ENCODE data around the gene ZBTB11. TPM values are rescaled to one million over a fixed set of nuclear protein-coding genes. Genes with fewer than 3 reads are reported as not detected.

The ZBTB11 gene
- total and polyA plus RNA-seq, 9 donors: 7.6 to 24.7 (median 18.3) TPM

DNA sequence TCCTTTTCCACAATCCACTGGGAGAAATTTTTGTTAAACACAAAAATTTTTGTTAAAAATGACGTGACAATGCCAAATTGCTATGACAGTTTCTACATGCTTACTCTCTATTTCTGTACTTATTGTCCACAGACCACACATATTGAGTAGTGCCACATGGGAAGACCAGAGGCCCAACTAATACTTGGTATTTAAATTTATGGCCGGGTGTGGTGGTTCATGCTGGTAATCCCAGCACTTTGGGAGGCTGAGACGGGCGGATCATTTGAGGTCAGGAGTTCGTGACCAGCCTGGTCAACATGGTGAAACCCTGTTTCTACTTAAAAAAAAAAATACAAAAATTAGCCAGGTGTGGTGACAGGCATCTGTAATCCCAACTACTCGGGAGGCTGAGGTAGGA lies 20.3 kb downstream of the ZBTB11 start:
- Histone ChIP-seq H3K9me3 (no peaks in the 10 kb centered on the region), H3K27me3 (no peaks in the 10 kb centered on the region), H3K27ac (no peak overlapping the region), H3K4me1 (ENCODE audit: insufficient read depth) (no peaks in the 10 kb centered on the region), H3K36me3 (no peaks in the 10 kb centered on the region), H3K4me3 (no peak overlapping the region)
- intact Hi-C loops (cut with DNase I): no loop called here
- no peak for TF ChIP-seq POLR2A (IDR thresholded peaks at IDR 0.05)
- TF ChIP-seq, protein P1, sequence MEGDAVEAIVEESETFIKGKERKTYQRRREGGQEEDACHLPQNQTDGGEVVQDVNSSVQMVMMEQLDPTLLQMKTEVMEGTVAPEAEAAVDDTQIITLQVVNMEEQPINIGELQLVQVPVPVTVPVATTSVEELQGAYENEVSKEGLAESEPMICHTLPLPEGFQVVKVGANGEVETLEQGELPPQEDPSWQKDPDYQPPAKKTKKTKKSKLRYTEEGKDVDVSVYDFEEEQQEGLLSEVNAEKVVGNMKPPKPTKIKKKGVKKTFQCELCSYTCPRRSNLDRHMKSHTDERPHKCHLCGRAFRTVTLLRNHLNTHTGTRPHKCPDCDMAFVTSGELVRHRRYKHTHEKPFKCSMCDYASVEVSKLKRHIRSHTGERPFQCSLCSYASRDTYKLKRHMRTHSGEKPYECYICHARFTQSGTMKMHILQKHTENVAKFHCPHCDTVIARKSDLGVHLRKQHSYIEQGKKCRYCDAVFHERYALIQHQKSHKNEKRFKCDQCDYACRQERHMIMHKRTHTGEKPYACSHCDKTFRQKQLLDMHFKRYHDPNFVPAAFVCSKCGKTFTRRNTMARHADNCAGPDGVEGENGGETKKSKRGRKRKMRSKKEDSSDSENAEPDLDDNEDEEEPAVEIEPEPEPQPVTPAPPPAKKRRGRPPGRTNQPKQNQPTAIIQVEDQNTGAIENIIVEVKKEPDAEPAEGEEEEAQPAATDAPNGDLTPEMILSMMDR (IDR thresholded peaks at IDR 0.05): no peak
- no peak for TF ChIP-seq EP300 (IDR thresholded peaks at IDR 0.05)
- 93 to 94% (median 94%) methylated on average over 6 of the region's 6 CpGs for WGBS, 3 donors
- DNase-seq: no peak

DNA sequence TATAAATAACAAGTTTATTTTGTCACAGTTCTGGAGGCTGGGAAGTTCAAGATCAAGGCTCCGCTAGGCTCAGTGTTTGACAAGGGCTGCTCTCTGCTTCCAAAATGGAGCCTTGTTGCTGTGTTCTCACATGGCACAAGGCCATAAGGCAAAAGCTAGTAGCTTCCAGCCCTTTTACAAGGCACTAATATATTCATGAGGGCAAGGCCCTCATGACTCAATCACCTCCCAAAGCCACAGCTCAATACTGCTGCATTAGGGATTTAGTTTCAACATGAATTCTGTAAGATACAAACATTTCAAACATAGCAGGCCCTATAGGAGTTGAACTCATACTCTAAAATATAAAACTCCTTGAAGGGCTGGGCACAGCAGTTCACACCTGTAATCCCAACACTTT lies 30.2 kb downstream of the ZBTB11 start:
- H3K4me3 ChIP-seq: no peak overlapping the region
- peaks cover 0 to 5% of the 10 kb centered on the region in 2 donors for H3K9me3 ChIP-seq
- H3K27ac ChIP-seq: no peak overlapping the region
- H3K27me3 ChIP-seq: no peaks in the 10 kb centered on the region
- intact Hi-C loops (cut with DNase I): no loop called here
- no peaks in the 10 kb centered on the region for H3K4me1 ChIP-seq (ENCODE audit: insufficient read depth)
- H3K36me3 ChIP-seq: no peaks in the 10 kb centered on the region
- no peak for DNase-seq
- 96 to 100% (median 98%) methylated on average over 1 of the region's 1 CpG for WGBS, 3 donors
- TF ChIP-seq POLR2A (IDR thresholded peaks at IDR 0.05): no peak
- no peak for TF ChIP-seq EP300 (IDR thresholded peaks at IDR 0.05)
- TF ChIP-seq, protein P1 (IDR thresholded peaks at IDR 0.05): no peak

- Histone ChIP-seq H3K27ac (no peak overlapping the region), H3K27me3 (no peaks in the 10 kb centered on the region), H3K36me3 (no peaks in the 10 kb centered on the region), H3K4me3 (no peak overlapping the region), H3K9me3 (peaks cover 0 to 5% of the 10 kb centered on the region in 2 donors), H3K4me1 (ENCODE audit: insufficient read depth) (no peaks in the 10 kb centered on the region)
- no peak for TF ChIP-seq EP300 (IDR thresholded peaks at IDR 0.05)
- TF ChIP-seq POLR2A (IDR thresholded peaks at IDR 0.05): no peak
- TF ChIP-seq, protein P1 (IDR thresholded peaks at IDR 0.05): no peak
- 57 to 58% (median 58%) methylated on average over 6 of the region's 6 CpGs for WGBS, 3 donors
- no peak for DNase-seq
- intact Hi-C loops (cut with DNase I): no loop called here
Measured at GRCh38 chr3:101643861-101644613, 32.9 kb downstream of the ZBTB11 start.

- H3K4me3 ChIP-seq: no peak overlapping the region
- intact Hi-C loops (cut with DNase I): no loop called here
- WGBS, 3 donors: 90 to 91% (median 90%) methylated on average over 8 of the region's 8 CpGs
- H3K4me1 ChIP-seq (ENCODE audit: insufficient read depth): no peaks in the 10 kb centered on the region
- no peak overlapping the region for H3K27ac ChIP-seq
- H3K36me3 ChIP-seq: no peaks in the 10 kb centered on the region
- no peaks in the 10 kb centered on the region for H3K27me3 ChIP-seq
- TF ChIP-seq EP300 (IDR thresholded peaks at IDR 0.05) (no peak), POLR2A (IDR thresholded peaks at IDR 0.05) (no peak)
- TF ChIP-seq, protein P1 (IDR thresholded peaks at IDR 0.05): no peak
- H3K9me3 ChIP-seq: no peaks in the 10 kb centered on the region
- DNase-seq: no peak
Measured at GRCh38 chr3:101643009-101643844, 33.7 kb downstream of the ZBTB11 start.
